Inflammatory macrophage treated with lipopolysaccharide for 4 hours (primary cell): ENCODE measurements around the gene IFNA7.
"Not testable (repeated sequence)": the region's sequence is repeated elsewhere in the genome, so short reads cannot be mapped to it uniquely, and the experiment has no call there.

Experiments
- DNase-seq: peaks from one replicate; pipeline ENCODE4 v3.0.0-alpha.2; 2020

The IFNA7 gene

DNA sequence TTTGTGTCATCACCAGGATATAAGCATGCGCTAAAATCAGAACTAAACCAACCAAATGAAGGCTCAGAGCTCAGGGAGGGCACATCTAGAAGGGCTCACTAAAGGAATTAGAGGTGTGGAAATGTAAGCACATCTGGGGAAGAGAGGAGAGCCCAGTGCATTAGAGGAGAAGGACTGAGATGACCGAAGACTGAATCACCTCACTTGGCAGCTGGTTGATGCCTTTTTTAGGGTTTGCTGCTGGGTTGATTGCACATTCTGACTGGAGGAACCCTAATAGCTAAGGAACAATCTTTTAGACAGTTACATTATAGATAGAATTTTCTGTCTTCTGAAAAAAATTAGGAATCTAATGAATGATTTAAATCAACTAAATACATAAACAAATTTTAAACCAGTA is 27.3 kb downstream of the IFNA7 start:
- DNase-seq = no peak

DNA sequence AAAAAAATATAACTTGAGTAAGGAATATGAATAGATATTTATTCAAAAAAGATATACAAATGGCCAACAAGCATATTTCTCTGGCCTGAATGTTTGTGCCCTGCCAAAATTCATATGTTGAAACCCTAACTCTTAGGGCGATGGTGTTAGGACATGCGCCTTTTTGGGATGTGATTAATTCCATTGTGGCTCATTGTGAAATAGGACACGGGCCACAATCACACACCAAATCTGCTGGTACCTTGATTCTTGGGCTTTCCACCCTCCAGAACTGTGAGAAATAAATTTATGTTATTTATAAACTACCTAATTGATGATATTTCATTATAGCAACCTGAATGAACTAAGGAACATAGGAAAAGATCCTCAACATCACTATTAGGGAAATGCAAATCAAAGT is 29.8 kb downstream of the IFNA7 start:
- DNase-seq = no peak

GRCh38 chr9:21171351-21171750 is 30.7 kb downstream of the IFNA7 start:
- no peak for DNase-seq

- DNase-seq = not testable (repeated sequence)
Measured at GRCh38 chr9:21166560-21166959, 35.4 kb downstream of the IFNA7 start, which contains the start of gene IFNA21. Gene IFNA21 (minus strand): TSS chr9:21166660. CDS start chr9:21166612, 48 bp downstream.

GRCh38 chr9:21165516-21165915 is 36.5 kb downstream of the IFNA7 start:
- no peak for DNase-seq

GRCh38 chr9:21160178-21160577 is 41.8 kb downstream of the IFNA7 start:
- peak; percentile 43 for DNase-seq

GRCh38 chr9:21155501-21155900 is 46.5 kb downstream of the IFNA7 start:
- DNase-seq = no peak

- peak; percentile 35 for DNase-seq
Measured at GRCh38 chr9:21154018-21154608, 47.9 kb downstream of the IFNA7 start.

DNA sequence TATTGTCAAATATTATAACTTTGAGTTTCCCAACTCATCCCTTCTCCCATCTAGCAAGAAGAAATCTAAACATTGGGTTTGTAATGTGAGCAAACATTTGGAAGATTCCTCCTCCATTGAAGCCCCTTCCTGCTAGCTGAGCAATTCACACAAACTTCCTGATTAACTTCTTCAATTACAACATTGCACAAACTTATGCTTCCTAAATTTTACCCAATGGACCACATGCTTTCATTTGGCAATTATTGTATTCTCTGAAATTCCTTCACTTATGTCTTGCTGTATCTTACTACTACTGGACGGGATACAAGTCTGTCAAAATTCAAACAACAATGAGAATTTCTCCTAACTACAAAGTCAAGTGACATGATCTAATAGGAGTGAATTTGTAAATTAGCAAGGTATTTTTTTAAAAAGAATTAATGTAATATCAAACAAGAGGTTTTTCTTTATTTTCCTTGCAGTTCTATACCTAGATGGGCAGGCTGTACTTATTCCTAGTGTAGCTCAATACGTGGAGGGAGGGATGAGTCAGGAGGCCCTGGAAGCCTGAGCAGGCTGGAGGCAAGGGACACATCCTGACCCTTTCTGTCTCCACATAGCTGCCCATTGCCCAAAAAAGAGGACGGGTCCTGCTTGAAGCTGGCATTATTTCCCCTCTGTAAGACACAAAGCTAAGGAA is 48.5 kb downstream of the IFNA7 start:
- DNase-seq = peak; percentile 67
